ENCODE data around the gene BACE2. TPM values are rescaled to one million over a fixed set of nuclear protein-coding genes. Genes with fewer than 3 reads are reported as not detected.

Gene BACE2
- total RNA-seq, 1 donor from 2014 or later, result 20.9 TPM

DNA sequence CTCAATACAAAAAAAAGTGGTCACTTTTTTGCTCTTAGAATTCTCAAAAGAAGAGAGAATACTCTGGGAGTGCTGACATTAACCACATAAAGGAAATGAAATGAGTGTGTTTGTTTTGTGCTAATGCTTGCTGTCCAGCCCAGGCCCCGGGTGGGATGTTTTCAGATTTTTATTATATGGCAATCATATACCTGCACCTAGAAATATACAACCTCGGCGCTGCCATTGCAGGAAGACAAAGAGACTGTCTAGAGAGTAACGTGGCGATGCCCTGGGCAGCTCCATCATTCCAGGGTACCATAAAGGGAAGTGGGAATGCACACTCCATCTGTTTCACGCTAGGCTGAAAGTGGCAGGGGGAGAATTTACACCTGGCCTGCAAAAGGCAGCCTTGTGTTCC is 7.1 kb downstream of the BACE2 start:
- Histone ChIP-seq H3K36me3 (no peaks in the 10 kb centered on the region), H3K9me3 (no peaks in the 10 kb centered on the region), H3K4me1 (no peaks in the 10 kb centered on the region), H3K27ac (no peak overlapping the region), H3K27me3 (no peaks in the 10 kb centered on the region), H3K4me3 (no peak overlapping the region)
- ATAC-seq (no peak), DNase-seq (no peak)
- TF ChIP-seq, protein P1, sequence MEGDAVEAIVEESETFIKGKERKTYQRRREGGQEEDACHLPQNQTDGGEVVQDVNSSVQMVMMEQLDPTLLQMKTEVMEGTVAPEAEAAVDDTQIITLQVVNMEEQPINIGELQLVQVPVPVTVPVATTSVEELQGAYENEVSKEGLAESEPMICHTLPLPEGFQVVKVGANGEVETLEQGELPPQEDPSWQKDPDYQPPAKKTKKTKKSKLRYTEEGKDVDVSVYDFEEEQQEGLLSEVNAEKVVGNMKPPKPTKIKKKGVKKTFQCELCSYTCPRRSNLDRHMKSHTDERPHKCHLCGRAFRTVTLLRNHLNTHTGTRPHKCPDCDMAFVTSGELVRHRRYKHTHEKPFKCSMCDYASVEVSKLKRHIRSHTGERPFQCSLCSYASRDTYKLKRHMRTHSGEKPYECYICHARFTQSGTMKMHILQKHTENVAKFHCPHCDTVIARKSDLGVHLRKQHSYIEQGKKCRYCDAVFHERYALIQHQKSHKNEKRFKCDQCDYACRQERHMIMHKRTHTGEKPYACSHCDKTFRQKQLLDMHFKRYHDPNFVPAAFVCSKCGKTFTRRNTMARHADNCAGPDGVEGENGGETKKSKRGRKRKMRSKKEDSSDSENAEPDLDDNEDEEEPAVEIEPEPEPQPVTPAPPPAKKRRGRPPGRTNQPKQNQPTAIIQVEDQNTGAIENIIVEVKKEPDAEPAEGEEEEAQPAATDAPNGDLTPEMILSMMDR (IDR thresholded peaks at IDR 0.05), result no peak
- intact Hi-C loops (cut with DNase I), result no loop called here

GRCh38 chr21:41176846-41177245 is 8.9 kb downstream of the BACE2 start:
- Histone ChIP-seq H3K9me3 (no peaks in the 10 kb centered on the region), H3K4me1 (no peaks in the 10 kb centered on the region), H3K4me3 (no peak overlapping the region), H3K27ac (no peak overlapping the region), H3K27me3 (no peaks in the 10 kb centered on the region), H3K36me3 (no peaks in the 10 kb centered on the region)
- DNase-seq, result no peak
- no peak for ATAC-seq
- intact Hi-C loops (cut with DNase I), result no loop called here
- TF ChIP-seq, protein P1 (IDR thresholded peaks at IDR 0.05), result no peak

DNA sequence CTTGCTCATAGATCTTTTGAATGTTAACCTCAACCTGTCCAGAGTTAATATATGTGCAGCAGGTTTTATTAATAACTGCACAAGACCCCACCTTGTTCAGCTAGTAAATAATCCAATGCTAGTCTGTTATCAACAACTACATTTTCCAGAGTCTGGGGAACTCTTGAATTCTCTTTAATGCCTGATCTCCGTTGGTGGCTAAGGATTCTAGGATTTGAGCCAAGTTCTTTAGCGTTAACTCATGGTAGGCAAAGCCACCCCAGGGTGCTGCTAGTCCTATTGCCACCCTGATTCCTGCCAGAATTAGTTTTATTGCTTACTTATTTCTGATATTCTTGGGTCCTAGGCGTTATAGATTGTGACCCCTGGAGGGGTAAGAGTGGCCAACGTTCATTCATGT is 12.8 kb downstream of the BACE2 start:
- Histone ChIP-seq H3K27ac (no peak overlapping the region), H3K4me1 (no peaks in the 10 kb centered on the region), H3K36me3 (no peaks in the 10 kb centered on the region), H3K4me3 (no peak overlapping the region), H3K27me3 (no peaks in the 10 kb centered on the region), H3K9me3 (no peaks in the 10 kb centered on the region)
- DNase-seq (no peak), ATAC-seq (no peak)
- TF ChIP-seq, protein P1 (IDR thresholded peaks at IDR 0.05), result no peak
- intact Hi-C loops (cut with DNase I), result no loop called here

DNA sequence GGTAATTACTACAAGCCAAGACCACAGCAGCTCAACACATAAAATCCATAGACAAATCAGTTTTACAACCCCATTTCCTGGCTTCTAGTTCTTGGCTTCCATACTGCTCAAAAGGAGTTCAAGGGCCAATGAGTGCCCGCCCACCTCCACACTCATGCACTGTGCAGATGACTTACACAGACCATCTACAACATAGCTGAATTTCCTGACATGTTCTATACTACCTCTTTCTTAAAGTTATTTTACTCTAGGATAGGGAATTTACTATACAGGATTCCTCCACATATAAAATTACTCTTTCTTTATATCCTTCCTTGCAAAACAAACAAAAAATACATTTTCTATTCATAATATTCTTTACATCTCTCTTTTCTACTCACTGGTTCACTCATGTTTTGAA is 14.6 kb downstream of the BACE2 start:
- Histone ChIP-seq H3K4me3 (no peak overlapping the region), H3K9me3 (no peaks in the 10 kb centered on the region), H3K36me3 (no peaks in the 10 kb centered on the region), H3K27me3 (no peaks in the 10 kb centered on the region), H3K4me1 (no peaks in the 10 kb centered on the region), H3K27ac (no peak overlapping the region)
- TF ChIP-seq, protein P1 (IDR thresholded peaks at IDR 0.05), result no peak
- ATAC-seq (no peak), DNase-seq (no peak)
- intact Hi-C loops (cut with DNase I), result no loop called here

- TF ChIP-seq, protein P1 (IDR thresholded peaks at IDR 0.05), result no peak
- DNase-seq (no peak), ATAC-seq (no peak)
- no peaks in the 10 kb centered on the region for H3K4me1 ChIP-seq
- no peak overlapping the region for H3K4me3 ChIP-seq
- H3K27ac ChIP-seq, result no peak overlapping the region
- H3K27me3 ChIP-seq, result no peaks in the 10 kb centered on the region
- H3K36me3 ChIP-seq, result no peaks in the 10 kb centered on the region
- H3K9me3 ChIP-seq, result no peaks in the 10 kb centered on the region
- intact Hi-C loops (cut with DNase I), result no loop called here
Measured at GRCh38 chr21:41183575-41183974, 15.6 kb downstream of the BACE2 start.

- TF ChIP-seq, protein P1 (IDR thresholded peaks at IDR 0.05), result no peak
- no peaks in the 10 kb centered on the region for H3K4me1 ChIP-seq
- intact Hi-C loops (cut with DNase I), result no loop called here
- ATAC-seq (no peak), DNase-seq (no peak)
- peaks cover 6% of the 10 kb centered on the region for H3K9me3 ChIP-seq
- H3K36me3 ChIP-seq, result no peaks in the 10 kb centered on the region
- no peaks in the 10 kb centered on the region for H3K27me3 ChIP-seq
- no peak overlapping the region for H3K4me3 ChIP-seq
- no peak overlapping the region for H3K27ac ChIP-seq
Measured at GRCh38 chr21:41185802-41186201, 17.8 kb downstream of the BACE2 start.
